GM12878 (cell line): ENCODE data around the gene SYNGR3. TPM values are rescaled to one million over a fixed set of nuclear protein-coding genes. Genes with fewer than 3 reads are reported as not detected.

ENCODE experiments used
- ATAC-seq: fragments of 200-7000 bp; cut with Tn5 transposase; 3 replicates; pipeline ENCODE4 v1.9.1; 2020; ENCODE audit warnings: mild to moderate bottlenecking, moderate library complexity
- BruUV-seq: library from RNA; stranded (reverse); fragments of 400-500 nt; replicated peaks from 2 replicates; lab custom pipeline; 2021; lab: Mats Ljungman, UMichigan
- CTCF ChIA-PET: fragments of 300-600 bp; sonication (Branson Sonifier 250); formaldehyde crosslinking; extraction: SDS; loops from one replicate; lab custom pipeline; 2021; ENCODE audit warnings: inconsistent platforms; lab: Yijun Ruan, JAX
- POLR2A ChIA-PET: fragments of 350-600 bp; formaldehyde crosslinking; extraction: SDS; loops from one replicate; lab custom pipeline; 2021; ENCODE audit warnings: inconsistent platforms; lab: Charles Lee
- RAD21 ChIA-PET: fragments of 300-600 bp; sonication (Branson Sonifier 250); formaldehyde crosslinking; loops from one replicate; lab custom pipeline; 2023; ENCODE audit warnings: antibody characterized with exemption; ENCODE audit not compliant: unreplicated experiment; lab: Charles Lee
- SMC1A ChIA-PET: fragments of 300-600 bp; sonication (Branson Sonifier 250); formaldehyde crosslinking; loops from one replicate; lab custom pipeline; 2023; ENCODE audit not compliant: unreplicated experiment, uncharacterized antibody; lab: Charles Lee
- DNase-seq: peaks from one replicate; pipeline ENCODE4 v3.0.0-alpha.2; 2011; ENCODE audit warnings: low read depth, low spot score
- FAIRE-seq: peaks from 3 replicates; lab custom pipeline; 2011; peaks lifted over from hg19 to GRCh38; lab: Jason Lieb, UNC
- H2AFZ ChIP-seq: 2 replicates; pipeline ENCODE4 v1.6.0; 2011; ENCODE audit warnings: low read depth, low read length, control low read depth; ENCODE audit not compliant: control insufficient read depth
- H3K27ac ChIP-seq: 2 replicates; pipeline ENCODE4 v1.5.1; 2011; ENCODE audit warnings: control low read depth; ENCODE audit not compliant: control insufficient read depth, insufficient read depth
- H3K27me3 ChIP-seq, 2 experiments: replicated peaks in 1 of 2; 2 replicates each; pipeline versions ENCODE4 v1.6.0 to v1.6.1; 2011; ENCODE audit warnings: low read length in 1 of 2; ENCODE audit not compliant: control insufficient read depth in 2 of 2, insufficient read depth in 2 of 2
- H3K36me3 ChIP-seq, 2 experiments: 2 replicates each; pipeline ENCODE4 v1.5.1; 2011; ENCODE audit warnings: low read length in 1 of 2; ENCODE audit not compliant: control insufficient read depth in 2 of 2, insufficient read depth in 2 of 2
- H3K4me1 ChIP-seq: 2 replicates; pipeline ENCODE4 v1.6.1; 2011; ENCODE audit warnings: mild to moderate bottlenecking, low read length, moderate library complexity, mixed read lengths; ENCODE audit not compliant: control insufficient read depth, insufficient read depth
- H3K4me2 ChIP-seq: 2 replicates; pipeline ENCODE4 v1.6.0; 2011; ENCODE audit warnings: control low read depth; ENCODE audit not compliant: control insufficient read depth, insufficient read depth
- H3K4me3 ChIP-seq: fragments of 200-600 bp; sonication (generic); 2 replicates; pipeline ENCODE4 v1.5.1; 2016
- H3K79me2 ChIP-seq: 2 replicates; pipeline ENCODE4 v1.6.0; 2011; ENCODE audit warnings: low read length; ENCODE audit not compliant: control insufficient read depth, insufficient read depth
- H3K9ac ChIP-seq: 2 replicates; pipeline ENCODE4 v1.8.0; 2011; ENCODE audit warnings: low read length, control low read depth, mixed read lengths; ENCODE audit not compliant: control insufficient read depth, insufficient read depth
- H3K9me3 ChIP-seq: replicated peaks from 3 replicates; pipeline ENCODE4 v1.5.1; 2011; ENCODE audit warnings: mild to moderate bottlenecking, low read length; ENCODE audit not compliant: control insufficient read depth, insufficient read depth
- H4K20me1 ChIP-seq: 2 replicates; pipeline ENCODE4 v1.6.0; 2011; ENCODE audit not compliant: control insufficient read depth, insufficient read depth
- CUX1 ChIP-seq: IDR thresholded peaks from 2 replicates; pipeline ENCODE4 v1.6.1; 2012; ENCODE audit warnings: improper control_type of control experiment, low read depth, low read length; ENCODE audit not compliant: insufficient replicate concordance
- HSF1 ChIP-seq: fragments of 150-350 bp; IDR thresholded peaks from 2 replicates; pipeline ENCODE4 v1.6.1; 2014; ENCODE audit warnings: mild to moderate bottlenecking, low read depth, low read length
- KAT2A ChIP-seq: conservative IDR thresholded peaks from 2 replicates; pipeline ENCODE4 v1.6.1; 2011; ENCODE audit warnings: low read depth, low read length; ENCODE audit not compliant: control insufficient read depth
- NRF1 ChIP-seq: conservative IDR thresholded peaks from 2 replicates; pipeline ENCODE4 v1.6.1; 2011; ENCODE audit warnings: mild to moderate bottlenecking, low read depth, low read length, improper control_type of control experiment
- SIX5 ChIP-seq: IDR thresholded peaks from 2 replicates; pipeline ENCODE4 v1.6.1; 2011; ENCODE audit warnings: mild to moderate bottlenecking, low read depth, low read length, moderate library complexity; ENCODE audit not compliant: severe bottlenecking
- WGBS: methylation state at CpG from one replicate; pipeline ENCODE4 v1.1.6; 2016; ENCODE audit warnings: low lambda C conversion rate; ENCODE audit not compliant: insufficient replicate concordance, insufficient coverage; ENCODE audit errors: missing lambda C conversion rate; 5-methylcytosine and 5-hydroxymethylcytosine counted together
- in situ Hi-C: fragments of 300-500 bp; cut with MboI; formaldehyde crosslinking; loops from 9 replicates; pipeline ENCODE4 v1.14.3; 2018; ENCODE audit warnings: mixed read lengths
- intact Hi-C: fragments of 100-400 bp; cut with micrococcal nuclease; formaldehyde crosslinking; loops from one replicate; pipeline ENCODE4 v1.14.2; 2022; ENCODE audit not compliant: unreplicated experiment
- polyA plus RNA-seq, 11 experiments: library from polyadenylated mRNA; depleted of rRNA in 4 of 11; unstranded in 6 of 11; stranded (reverse) in 5 of 11; fragments of >200 nt; fragmentation: Nextera tagmentation in 4 of 11; fragmentation: Illumina TruSeq in 1 of 11; extraction: Ambion mirVana in 4 of 11; extraction: Trizol in 1 of 11; gene quantifications; 1 replicate in 1 of 11; 2 replicates in 10 of 11; pipeline versions ENCODE4 v1.2.1 to v1.2.3, GENCODE V29; 2011 to 2016; ENCODE audit warnings: inconsistent platforms in 2 of 11, missing spikeins in 2 of 11, low read depth in 1 of 11
- total RNA-seq, 4 experiments: library from RNA; depleted of rRNA in 3 of 4; stranded (reverse); fragments of >200 nt in 3 of 4; fragmentation: Illumina TruSeq in 1 of 4; extraction: Trizol in 1 of 4; gene quantifications; 2 replicates each; pipeline versions ENCODE4 v1.2.1 to v1.2.3, GENCODE V29; 2013 to 2021

SYNGR3 gene
- total and polyA plus RNA-seq, 10 of the 15 experiments (the other 5 are each of a cell fraction or from before 2014, with no cell fraction given) = 1.2 to 18.1 (median 6.6) TPM

DNA sequence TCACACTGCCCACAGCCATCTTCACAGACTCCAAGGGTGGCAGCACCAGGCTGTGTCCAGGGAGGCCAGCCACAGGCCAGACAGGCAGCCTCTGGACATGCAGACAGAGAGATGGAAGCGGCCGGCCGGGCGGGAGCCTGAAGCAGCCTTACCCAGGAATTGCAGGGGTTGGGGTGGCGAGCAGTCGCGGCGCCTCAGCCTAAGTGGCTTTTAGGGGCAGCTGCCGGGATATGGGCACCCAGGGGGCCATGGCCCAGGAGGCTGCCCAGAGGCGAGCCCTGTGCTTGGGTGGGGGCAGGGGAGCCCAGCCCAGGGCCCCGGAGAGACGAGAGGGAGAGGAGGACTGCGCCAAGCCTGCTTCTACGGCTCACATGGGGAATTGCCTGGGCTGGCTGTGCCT lies 35.5 kb downstream of the SYNGR3 start:
- Histone ChIP-seq H3K9me3 (no peaks in the 10 kb centered on the region), H3K79me2 (no peaks in the 10 kb centered on the region), H4K20me1 (peaks cover 5% of the 10 kb centered on the region; the same call in 1 of the 2 replicates), H3K9ac (no peak overlapping the region), H3K27me3 (peaks cover 11 to 14% of the 10 kb centered on the region in 2 experiments), H3K4me2 (no peak overlapping the region), H3K36me3 (no peaks in the 10 kb centered on the region), H3K4me1 (peaks cover 7% of the 10 kb centered on the region), H3K27ac (no peak overlapping the region), H2AFZ (no peak overlapping the region), H3K4me3 (no peak overlapping the region)
- RAD21 ChIA-PET = no interaction called here
- intact Hi-C loops (no loop called here), in situ Hi-C loops (no loop called here)
- CTCF ChIA-PET = interaction anchor here (1.0 to 4.4 kb wide), 2 partner anchors 115 to 130 kb away, joined by 3 to 79 read pairs; partner anchors contain the start of gene TRAF7
- FAIRE-seq = no peak
- POLR2A ChIA-PET = interaction anchor here (1.5 kb wide), 1 partner anchor 115 kb away, joined by 3 read pairs; no protein-coding TSS in a partner anchor
- no peak for TF ChIP-seq NRF1
- no peak for TF ChIP-seq SIX5
- no peak for TF ChIP-seq KAT2A
- TF ChIP-seq CUX1 = no peak
- TF ChIP-seq HSF1 = no peak
- ATAC-seq = no peak
- BruUV-seq = no TSS peak
- no peak for DNase-seq
- SMC1A ChIA-PET = interaction anchor here (1.0 kb wide), 1 partner anchor 115 kb away, joined by 4 read pairs; no protein-coding TSS in a partner anchor
- 71% methylated on average over 12 of the region's 14 CpGs for WGBS
